ENCODE data around the gene DDX31.

DNA sequence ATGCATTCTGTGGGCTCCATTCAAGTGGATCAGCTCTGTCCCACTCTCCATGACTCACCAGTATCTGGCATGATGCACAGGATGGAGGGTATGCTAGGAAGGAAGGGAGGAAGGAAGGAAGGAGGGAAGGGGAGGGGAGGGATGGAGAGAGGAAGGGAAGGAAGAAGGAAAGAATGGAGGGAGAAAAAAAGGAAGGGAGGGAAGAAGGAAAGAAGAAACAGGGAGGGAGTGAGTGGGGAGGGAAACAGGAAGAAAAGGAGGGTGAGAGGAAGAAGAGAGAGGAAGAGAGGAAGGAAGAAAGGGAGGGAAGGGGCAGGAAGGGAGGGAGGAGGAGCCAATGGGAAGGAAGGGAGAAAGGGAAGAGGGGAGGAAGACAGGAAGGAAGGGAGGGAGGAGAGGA lies 92.7 kb downstream of the DDX31 start:
- TF ChIP-seq, protein P1, sequence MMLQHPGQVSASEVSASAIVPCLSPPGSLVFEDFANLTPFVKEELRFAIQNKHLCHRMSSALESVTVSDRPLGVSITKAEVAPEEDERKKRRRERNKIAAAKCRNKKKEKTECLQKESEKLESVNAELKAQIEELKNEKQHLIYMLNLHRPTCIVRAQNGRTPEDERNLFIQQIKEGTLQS (CRISPR knock-in tag; conservative IDR thresholded peaks at IDR 0.05) = no peak
- TF ChIP-seq, protein P2, sequence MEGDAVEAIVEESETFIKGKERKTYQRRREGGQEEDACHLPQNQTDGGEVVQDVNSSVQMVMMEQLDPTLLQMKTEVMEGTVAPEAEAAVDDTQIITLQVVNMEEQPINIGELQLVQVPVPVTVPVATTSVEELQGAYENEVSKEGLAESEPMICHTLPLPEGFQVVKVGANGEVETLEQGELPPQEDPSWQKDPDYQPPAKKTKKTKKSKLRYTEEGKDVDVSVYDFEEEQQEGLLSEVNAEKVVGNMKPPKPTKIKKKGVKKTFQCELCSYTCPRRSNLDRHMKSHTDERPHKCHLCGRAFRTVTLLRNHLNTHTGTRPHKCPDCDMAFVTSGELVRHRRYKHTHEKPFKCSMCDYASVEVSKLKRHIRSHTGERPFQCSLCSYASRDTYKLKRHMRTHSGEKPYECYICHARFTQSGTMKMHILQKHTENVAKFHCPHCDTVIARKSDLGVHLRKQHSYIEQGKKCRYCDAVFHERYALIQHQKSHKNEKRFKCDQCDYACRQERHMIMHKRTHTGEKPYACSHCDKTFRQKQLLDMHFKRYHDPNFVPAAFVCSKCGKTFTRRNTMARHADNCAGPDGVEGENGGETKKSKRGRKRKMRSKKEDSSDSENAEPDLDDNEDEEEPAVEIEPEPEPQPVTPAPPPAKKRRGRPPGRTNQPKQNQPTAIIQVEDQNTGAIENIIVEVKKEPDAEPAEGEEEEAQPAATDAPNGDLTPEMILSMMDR (IDR thresholded peaks at IDR 0.05) = no peak
- no peak for TF ChIP-seq TEAD4 (CRISPR knock-in tag; IDR thresholded peaks at IDR 0.05)
- TF ChIP-seq, protein P3, sequence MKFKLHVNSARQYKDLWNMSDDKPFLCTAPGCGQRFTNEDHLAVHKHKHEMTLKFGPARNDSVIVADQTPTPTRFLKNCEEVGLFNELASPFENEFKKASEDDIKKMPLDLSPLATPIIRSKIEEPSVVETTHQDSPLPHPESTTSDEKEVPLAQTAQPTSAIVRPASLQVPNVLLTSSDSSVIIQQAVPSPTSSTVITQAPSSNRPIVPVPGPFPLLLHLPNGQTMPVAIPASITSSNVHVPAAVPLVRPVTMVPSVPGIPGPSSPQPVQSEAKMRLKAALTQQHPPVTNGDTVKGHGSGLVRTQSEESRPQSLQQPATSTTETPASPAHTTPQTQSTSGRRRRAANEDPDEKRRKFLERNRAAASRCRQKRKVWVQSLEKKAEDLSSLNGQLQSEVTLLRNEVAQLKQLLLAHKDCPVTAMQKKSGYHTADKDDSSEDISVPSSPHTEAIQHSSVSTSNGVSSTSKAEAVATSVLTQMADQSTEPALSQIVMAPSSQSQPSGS (CRISPR knock-in tag; IDR thresholded peaks at IDR 0.05; ENCODE audit: borderline replicate concordance, low read depth) = no peak
- no peak for TF ChIP-seq ETV6 (CRISPR knock-in tag; IDR thresholded peaks at IDR 0.05)
- TF ChIP-seq, protein P4, sequence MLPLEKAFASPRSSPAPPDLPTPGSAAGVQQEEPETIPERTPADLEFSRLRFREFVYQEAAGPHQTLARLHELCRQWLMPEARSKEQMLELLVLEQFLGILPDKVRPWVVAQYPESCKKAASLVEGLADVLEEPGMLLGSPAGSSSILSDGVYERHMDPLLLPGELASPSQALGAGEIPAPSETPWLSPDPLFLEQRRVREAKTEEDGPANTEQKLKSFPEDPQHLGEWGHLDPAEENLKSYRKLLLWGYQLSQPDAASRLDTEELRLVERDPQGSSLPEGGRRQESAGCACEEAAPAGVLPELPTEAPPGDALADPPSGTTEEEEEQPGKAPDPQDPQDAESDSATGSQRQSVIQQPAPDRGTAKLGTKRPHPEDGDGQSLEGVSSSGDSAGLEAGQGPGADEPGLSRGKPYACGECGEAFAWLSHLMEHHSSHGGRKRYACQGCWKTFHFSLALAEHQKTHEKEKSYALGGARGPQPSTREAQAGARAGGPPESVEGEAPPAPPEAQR (CRISPR knock-in tag; IDR thresholded peaks at IDR 0.05) = no peak
- TF ChIP-seq, protein P5, sequence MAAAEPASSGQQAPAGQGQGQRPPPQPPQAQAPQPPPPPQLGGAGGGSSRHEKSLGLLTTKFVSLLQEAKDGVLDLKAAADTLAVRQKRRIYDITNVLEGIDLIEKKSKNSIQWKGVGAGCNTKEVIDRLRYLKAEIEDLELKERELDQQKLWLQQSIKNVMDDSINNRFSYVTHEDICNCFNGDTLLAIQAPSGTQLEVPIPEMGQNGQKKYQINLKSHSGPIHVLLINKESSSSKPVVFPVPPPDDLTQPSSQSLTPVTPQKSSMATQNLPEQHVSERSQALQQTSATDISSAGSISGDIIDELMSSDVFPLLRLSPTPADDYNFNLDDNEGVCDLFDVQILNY (CRISPR knock-in tag; IDR thresholded peaks at IDR 0.05) = no peak
- no peak for TF ChIP-seq CBFB (CRISPR knock-in tag; IDR thresholded peaks at IDR 0.05; ENCODE audit: low read depth)
- TF ChIP-seq FOXJ3 (CRISPR knock-in tag; IDR thresholded peaks at IDR 0.05; ENCODE audit: borderline replicate concordance) = no peak
- TF ChIP-seq, protein P6, sequence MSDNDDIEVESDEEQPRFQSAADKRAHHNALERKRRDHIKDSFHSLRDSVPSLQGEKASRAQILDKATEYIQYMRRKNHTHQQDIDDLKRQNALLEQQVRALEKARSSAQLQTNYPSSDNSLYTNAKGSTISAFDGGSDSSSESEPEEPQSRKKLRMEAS (CRISPR knock-in tag; IDR thresholded peaks at IDR 0.05) = no peak
- no peak for TF ChIP-seq NR2C2 (CRISPR knock-in tag; IDR thresholded peaks at IDR 0.05)
- no peak for TF ChIP-seq JUN (CRISPR knock-in tag; IDR thresholded peaks at IDR 0.05)
- TF ChIP-seq, protein P7, sequence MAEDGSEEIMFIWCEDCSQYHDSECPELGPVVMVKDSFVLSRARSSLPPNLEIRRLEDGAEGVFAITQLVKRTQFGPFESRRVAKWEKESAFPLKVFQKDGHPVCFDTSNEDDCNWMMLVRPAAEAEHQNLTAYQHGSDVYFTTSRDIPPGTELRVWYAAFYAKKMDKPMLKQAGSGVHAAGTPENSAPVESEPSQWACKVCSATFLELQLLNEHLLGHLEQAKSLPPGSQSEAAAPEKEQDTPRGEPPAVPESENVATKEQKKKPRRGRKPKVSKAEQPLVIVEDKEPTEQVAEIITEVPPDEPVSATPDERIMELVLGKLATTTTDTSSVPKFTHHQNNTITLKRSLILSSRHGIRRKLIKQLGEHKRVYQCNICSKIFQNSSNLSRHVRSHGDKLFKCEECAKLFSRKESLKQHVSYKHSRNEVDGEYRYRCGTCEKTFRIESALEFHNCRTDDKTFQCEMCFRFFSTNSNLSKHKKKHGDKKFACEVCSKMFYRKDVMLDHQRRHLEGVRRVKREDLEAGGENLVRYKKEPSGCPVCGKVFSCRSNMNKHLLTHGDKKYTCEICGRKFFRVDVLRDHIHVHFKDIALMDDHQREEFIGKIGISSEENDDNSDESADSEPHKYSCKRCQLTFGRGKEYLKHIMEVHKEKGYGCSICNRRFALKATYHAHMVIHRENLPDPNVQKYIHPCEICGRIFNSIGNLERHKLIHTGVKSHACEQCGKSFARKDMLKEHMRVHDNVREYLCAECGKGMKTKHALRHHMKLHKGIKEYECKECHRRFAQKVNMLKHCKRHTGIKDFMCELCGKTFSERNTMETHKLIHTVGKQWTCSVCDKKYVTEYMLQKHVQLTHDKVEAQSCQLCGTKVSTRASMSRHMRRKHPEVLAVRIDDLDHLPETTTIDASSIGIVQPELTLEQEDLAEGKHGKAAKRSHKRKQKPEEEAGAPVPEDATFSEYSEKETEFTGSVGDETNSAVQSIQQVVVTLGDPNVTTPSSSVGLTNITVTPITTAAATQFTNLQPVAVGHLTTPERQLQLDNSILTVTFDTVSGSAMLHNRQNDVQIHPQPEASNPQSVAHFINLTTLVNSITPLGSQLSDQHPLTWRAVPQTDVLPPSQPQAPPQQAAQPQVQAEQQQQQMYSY (CRISPR knock-in tag; IDR thresholded peaks at IDR 0.05) = no peak

Measured in WTC11 (cell line).